Fibroblast of skin of scalp (primary cell): ENCODE results near the gene MAEA.
"Not testable (repeated sequence)": the region's sequence is repeated elsewhere in the genome, so short reads cannot be mapped to it uniquely, and the experiment has no call there.

Experiments
- DNase-seq: peaks from one replicate; pipeline ENCODE4 v3.0.0-alpha.2; 2013

The MAEA gene

GRCh38 chr4:1279253-1279652 is 10.4 kb upstream of the MAEA start:
- DNase-seq: no peak

DNA sequence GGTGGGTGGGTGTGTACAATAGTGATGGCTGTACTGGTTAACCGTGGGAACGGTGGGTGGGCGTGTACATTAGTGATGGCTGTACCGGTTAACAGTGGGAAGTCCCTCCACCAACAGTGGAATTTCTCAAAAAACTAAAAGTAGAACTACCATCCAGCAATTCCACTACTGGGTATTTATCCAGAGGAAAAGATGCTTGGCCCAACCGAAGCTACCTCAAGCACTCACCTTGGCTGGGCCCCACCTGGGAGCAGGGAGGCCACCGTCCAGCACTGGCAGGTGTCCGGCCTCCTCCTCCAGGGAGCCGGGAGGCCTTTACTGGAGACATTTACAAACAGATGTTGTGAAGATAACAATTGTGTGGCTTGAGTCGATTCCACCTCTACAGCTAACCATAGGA is 6.0 kb upstream of the MAEA start:
- DNase-seq: no peak

GRCh38 chr4:1285151-1285789 is 4.4 kb upstream of the MAEA start:
- DNase-seq: no peak

DNA sequence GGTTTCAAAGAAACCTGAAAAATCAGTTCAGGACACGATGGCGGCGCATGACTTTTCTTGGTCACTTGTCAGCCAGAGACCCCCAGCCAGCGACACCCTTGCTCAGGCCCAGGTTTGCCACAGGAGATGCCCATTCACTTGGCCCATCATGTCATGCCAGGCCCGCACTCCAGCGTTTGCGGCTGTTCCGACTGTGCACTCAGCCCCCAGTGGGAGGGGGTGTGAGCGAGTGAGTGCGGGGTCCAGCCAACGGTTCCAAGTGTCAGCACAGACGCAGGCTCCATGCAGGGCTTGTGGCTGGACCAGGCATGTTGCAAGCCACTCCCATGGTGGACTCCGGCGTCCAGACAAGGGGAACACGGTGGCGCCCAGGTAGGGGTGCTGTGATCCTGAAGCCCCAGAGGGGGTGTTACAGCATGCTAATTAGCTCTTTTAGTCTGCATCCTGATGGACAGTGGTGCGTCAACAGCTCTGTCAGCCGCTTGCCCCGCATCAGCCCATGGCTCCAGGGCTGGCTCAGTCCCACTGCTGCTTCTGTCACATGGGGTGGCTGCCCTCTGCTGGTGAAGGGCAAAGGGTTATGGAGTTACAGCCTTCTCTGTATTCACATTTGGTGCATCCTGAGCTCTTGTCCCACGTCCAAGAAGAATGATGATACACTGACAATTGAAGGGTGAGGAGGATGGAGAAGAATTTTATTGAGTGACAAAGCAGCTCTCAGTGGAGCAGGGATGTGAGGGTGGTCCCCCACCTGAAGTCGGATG is 3.7 kb upstream of the MAEA start:
- peak; percentile 27 for DNase-seq

DNA sequence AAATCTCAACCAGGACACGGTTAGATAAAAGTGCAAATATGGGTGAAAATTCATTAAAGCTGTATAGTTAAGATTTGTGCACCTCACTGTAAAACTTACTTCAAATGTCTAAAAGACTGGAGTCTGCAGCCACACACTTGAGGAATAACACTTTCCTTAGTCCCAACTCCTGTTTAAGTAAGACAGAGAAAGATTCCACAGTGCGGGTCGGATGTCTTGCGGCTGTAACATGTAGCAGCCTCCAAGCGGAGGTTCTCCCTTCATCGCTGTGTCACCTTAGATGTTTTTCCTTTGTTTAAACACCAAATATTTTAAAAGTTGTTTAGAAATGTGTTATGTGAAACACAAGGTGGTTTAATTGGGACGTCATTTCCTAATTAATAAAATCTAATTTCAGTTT is 905 bp upstream of the MAEA start:
- no peak for DNase-seq

GRCh38 chr4:1290165-1290977 is 680 bp downstream of the MAEA start:
- no peak for DNase-seq

DNA sequence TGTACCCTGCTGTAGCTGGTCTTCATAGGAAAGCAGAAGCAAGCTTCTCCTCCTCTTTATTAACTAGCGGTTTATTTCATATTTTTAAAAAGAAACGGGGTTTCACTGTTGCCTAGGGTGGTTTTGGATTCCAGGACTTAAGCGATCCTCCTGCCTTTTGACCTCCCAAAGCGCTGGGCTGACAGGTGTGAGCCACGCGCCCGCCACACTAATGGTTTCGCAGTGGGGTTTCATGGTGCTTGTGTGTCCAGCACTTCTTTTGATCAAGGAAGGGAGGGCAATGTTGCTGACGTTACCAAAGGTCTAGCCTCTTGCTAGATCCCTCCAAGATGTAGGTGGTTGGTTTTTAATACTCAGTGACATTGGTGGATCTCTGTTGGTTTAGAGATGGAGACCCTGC is 1.4 kb downstream of the MAEA start:
- DNase-seq: no peak

DNA sequence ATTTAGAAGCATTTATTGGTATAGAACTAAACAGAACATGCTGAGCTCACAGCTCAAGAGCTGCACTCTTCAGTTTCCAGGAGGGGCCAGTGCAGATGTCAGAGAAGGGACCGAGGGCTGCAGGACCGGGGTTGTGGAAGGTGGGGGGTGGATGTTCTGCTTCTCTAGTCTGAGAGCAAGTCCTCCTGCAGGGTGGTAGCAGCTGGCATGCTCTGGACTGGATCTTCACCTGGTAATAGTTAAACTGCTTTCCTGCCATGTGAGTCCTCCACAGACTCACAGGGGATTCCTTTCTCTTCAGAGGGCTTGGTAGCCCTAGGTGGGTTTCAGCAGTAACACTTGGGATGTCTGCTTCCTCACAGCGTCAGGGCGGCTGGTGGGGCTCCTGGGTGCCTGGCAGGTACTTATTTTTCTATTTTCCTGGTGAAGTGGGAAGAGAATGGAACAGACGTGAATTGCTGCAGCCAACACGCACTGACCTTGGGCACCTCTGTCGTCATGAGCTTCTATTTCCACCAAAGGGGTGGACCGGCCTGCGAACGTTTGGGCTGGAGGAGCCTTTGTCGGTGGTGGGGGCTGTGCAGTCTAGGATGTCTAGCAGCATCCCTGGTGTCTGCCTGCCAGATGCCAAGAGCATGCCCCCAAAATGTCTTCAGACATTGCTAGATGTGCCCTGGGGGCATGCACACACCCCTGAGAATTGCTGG is 2.5 kb downstream of the MAEA start:
- no peak for DNase-seq

GRCh38 chr4:1292703-1293011 is 3.0 kb downstream of the MAEA start:
- DNase-seq: not testable (repeated sequence)

DNA sequence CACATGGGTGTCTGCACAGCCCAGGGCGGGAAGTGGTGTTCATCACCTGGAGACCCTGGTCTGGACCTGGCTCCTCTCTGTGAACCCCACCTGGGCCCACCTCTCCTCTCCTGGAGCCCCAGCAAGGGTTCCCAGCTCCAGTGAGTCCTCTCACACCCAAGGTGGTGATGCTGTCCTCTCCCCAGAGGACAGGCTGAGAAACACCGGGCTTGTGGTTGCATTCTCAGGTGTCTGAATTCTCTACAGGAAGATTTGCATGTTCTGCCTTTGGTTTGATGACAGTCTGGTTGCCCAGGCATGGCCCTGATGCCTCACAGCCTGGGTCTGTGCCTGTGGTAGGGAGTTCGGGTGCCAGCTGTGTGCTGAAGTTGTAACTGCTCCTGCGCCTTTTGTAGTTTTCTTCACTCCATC is 3.8 kb downstream of the MAEA start:
- DNase-seq: no peak

GRCh38 chr4:1293991-1294390 is 4.3 kb downstream of the MAEA start:
- no peak for DNase-seq

GRCh38 chr4:1294424-1294823 is 4.7 kb downstream of the MAEA start:
- DNase-seq: no peak

DNA sequence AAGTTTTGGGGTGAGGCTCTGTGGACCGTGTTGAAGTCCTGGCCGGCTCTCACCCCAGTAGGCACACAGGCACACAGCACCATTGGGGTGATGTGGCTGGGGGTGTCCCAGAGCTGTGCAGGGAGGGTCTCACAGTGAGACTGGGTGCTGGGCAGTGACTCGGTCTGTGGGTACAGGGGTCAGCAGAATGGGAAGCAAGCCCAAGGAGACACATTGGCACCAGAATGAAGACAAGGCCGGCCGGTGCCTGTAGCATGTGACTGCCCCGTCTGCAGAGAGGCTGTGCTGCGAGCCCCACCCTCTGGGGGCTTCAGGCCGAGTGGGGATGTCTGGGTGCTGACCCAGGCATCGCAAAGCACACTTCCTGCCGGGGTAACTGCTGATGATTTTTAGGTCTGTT is 5.2 kb downstream of the MAEA start:
- no peak for DNase-seq

GRCh38 chr4:1295405-1296055 is 5.8 kb downstream of the MAEA start:
- no peak for DNase-seq

- DNase-seq: no peak
Measured at GRCh38 chr4:1296324-1297022, 6.8 kb downstream of the MAEA start.

GRCh38 chr4:1297023-1297395 is 7.3 kb downstream of the MAEA start:
- DNase-seq: no peak

DNA sequence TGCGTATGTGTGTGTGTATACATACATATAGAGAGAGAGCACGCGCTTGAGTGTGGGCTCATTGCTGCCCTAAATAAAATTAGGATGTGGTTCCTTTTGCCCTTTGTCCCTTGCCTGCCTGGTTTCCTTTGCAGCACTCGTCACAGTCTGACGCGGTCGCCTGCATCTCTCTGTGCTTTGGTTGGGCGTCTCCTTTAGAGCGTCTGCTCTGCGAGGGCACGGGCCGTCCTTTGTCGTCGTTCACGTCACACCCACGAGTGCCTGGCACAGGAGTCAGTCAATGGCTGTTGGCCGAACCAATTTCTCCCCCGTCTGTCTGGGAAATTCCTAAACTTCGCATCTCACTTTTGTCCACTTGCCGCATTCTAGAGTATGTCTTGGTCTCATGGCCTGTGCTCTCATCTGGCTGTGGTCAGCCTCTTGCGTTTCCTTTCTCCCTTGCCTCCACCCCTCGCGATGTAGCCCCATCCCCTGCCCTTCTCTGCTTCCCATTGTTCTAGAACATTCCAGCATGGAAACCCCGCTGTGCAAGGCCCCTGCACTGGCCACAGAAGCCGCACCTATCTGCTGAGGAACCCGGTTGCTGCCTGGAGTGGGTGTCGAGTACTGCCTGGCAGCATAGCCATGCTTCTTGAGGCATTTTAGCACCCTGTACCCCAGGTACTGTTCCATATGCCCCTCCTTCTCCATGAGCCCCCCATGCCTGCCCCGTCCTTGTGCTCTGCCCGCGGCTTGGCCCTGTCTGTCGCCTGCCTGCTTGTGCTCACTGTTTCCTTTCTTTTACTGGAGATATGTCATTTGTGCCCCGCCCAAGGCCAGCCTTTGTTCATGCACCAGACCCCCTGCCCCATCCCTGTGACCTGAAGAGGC is 8.0 kb downstream of the MAEA start:
- DNase-seq: no peak

DNA sequence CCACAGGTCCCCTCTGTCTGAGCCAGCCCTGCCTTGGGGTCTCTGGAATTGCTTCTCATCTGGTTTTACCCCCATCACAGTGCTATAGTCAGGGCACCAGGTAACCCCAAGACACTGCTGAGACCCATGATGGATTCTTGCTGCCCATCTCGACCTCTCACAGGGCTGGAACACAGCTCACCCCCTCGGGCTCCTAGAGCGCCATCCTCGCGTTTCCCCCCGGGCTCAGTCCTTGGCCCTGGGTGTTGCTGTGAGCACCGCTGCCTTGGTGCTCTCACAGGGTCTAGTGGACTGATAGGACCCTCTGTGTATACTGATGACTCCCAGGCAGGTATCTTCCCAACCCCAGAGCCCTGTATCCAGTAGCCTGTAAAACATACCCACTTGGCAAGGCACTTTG is 8.8 kb downstream of the MAEA start:
- DNase-seq: no peak

DNA sequence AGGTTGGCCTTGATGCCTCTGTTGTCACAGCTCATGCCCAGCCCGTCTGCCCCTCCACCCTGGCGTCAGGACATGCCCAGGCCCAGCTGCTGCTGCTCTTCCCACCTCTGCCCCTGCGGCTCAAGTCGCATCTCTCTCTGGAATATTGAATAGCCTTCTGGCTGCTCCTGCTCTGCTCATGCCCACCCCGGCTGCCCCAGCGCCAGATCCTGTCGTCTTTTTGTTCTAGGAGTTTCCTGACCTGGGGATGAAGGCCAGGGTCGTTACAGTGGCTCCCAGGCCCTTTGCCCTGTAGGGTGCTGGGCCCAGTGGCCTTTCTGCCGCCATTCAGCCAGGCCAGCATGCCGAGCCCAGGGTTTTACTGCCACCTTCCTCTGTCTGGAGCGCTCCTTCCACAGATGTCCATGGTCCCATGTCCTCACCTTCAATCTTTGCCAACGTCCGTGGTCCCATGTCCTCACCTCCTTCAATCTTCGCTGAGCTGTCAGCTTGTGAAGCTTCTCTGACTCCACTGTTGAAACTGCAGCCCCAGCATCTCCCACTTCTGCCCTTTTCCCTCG is 9.7 kb downstream of the MAEA start:
- no peak for DNase-seq
